ENCODE measurements around the gene CFAP97D2. TPM values are rescaled to one million over a fixed set of nuclear protein-coding genes. Genes with fewer than 3 reads are reported as not detected.

The CFAP97D2 gene
- total and polyA plus RNA-seq, 2 of the 13 experiments (the other 11 are each of a cell fraction or from before 2014, with no cell fraction given) = not detected

- TF ChIP-seq MAFK (conservative IDR thresholded peaks at IDR 0.05 in 1 of 2, IDR thresholded peaks at IDR 0.05 in 1 of 2; ENCODE audit: low read length in 2 of 2) = no peak
- no peak for TF ChIP-seq PCBP1 (IDR thresholded peaks at IDR 0.05; ENCODE audit: borderline replicate concordance, low read depth, low read length)
Observed at GRCh38 chr13:114173272-114173671, 5.8 kb upstream of the CFAP97D2 start (continued).

GRCh38 chr13:114173745-114174144, 5.3 kb upstream of the CFAP97D2 start:
- H2AFZ ChIP-seq (ENCODE audit: low read length) = no peak overlapping the region
- H3K9ac ChIP-seq (ENCODE audit: insufficient read depth, low read depth, low read length) = no peak overlapping the region
- no peaks in the 10 kb centered on the region for H3K36me3 ChIP-seq (replicated peaks in 1 of 2; ENCODE audit: control insufficient read depth in 1 of 2, insufficient read depth in 2 of 2, low read length in 2 of 2)
- ChIA-PET POLR2A (no interaction called here), CTCF (ENCODE audit: low intra/inter-chr PET ratio, low total read pairs) (no interaction called here)
- no peak overlapping the region for H3K4me2 ChIP-seq (ENCODE audit: low read depth, low read length)
- in situ Hi-C loops (cut with HindIII; ENCODE audit: extremely low pct_ligation_motif_present, low pct_unique_long_range_greater_than_20kb) = no loop called here
- H3K27me3 ChIP-seq (ENCODE audit: control insufficient read depth in 1 of 2, insufficient read depth in 2 of 2, low read length in 2 of 2) = peaks cover 0 to 14% of the 10 kb centered on the region in 2 experiments; a peak in 3 of 5 replicates
- no peak overlapping the region for H3K27ac ChIP-seq (ENCODE audit: extremely low read length, insufficient read depth, low read length)
- FAIRE-seq (no peak), DNase-seq (ENCODE audit: low spot score) (no peak), ATAC-seq (no peak)
- no peaks in the 10 kb centered on the region for H3K4me1 ChIP-seq (ENCODE audit: insufficient read depth, low read length)
- no TSS peak for BruUV-seq (replicated peaks)
- H4K20me1 ChIP-seq (ENCODE audit: insufficient read depth, low read length) = no peaks in the 10 kb centered on the region
- H3K79me2 ChIP-seq (ENCODE audit: insufficient read depth, low read length) = no peaks in the 10 kb centered on the region
- intact Hi-C loops (cut with micrococcal nuclease; ENCODE audit: unreplicated experiment) = no loop called here
- H3K9me3 ChIP-seq (ENCODE audit: low read length) = peaks cover 16% of the 10 kb centered on the region
- 0% methylated on average over 1 of the region's 1 CpG for WGBS (ENCODE audit: low lambda C conversion rate)
- H3K4me3 ChIP-seq (replicated peaks in 1 of 3; ENCODE audit: insufficient read depth in 1 of 3, low read depth in 2 of 3, low read length in 3 of 3) = no peak overlapping the region
- TF ChIP-seq PBX2 (CRISPR knock-in tag; IDR thresholded peaks at IDR 0.05) (no peak), NFE2 (CRISPR knock-in tag; IDR thresholded peaks at IDR 0.05) (no peak), BRF2 (CRISPR knock-in tag; IDR thresholded peaks at IDR 0.05) (no peak), KLF15 (CRISPR knock-in tag; IDR thresholded peaks at IDR 0.05; ENCODE audit: borderline replicate concordance) (no peak), ZNF317 (CRISPR knock-in tag; IDR thresholded peaks at IDR 0.05) (no peak), ZBTB37 (CRISPR knock-in tag; IDR thresholded peaks at IDR 0.05) (no peak), ZNF557 (CRISPR knock-in tag; IDR thresholded peaks at IDR 0.05) (no peak), MYNN (CRISPR knock-in tag; IDR thresholded peaks at IDR 0.05; ENCODE audit: low read depth) (no peak), ZNF691 (CRISPR knock-in tag; IDR thresholded peaks at IDR 0.05; ENCODE audit: borderline replicate concordance, low read depth) (no peak), MTF1 (CRISPR knock-in tag; IDR thresholded peaks at IDR 0.05) (no peak), HNF4A (CRISPR knock-in tag; IDR thresholded peaks at IDR 0.05) (no peak), TEAD2 (CRISPR knock-in tag; IDR thresholded peaks at IDR 0.05) (no peak), PATZ1 (CRISPR knock-in tag; IDR thresholded peaks at IDR 0.05) (no peak)

Data from HepG2 (cell line).